Right lobe of liver (tissue), 4 donors: ENCODE data around the gene PHF1.

ENCODE experiments used
- CTCF ChIP-seq, 4 donors: fragments of 200-600 bp in 3 of 4; fragments of 450-650 bp in 1 of 4; IDR thresholded peaks; one replicate each; pipeline versions ENCODE4 v1.5.1 to v1.8.0; 2016 to 2022; ENCODE audit warnings: antibody characterized with exemption in 4 of 4, mild to moderate bottlenecking in 2 of 4
- POLR2A ChIP-seq: fragments of 450-650 bp; IDR thresholded peaks from one replicate; pipeline ENCODE4 v1.6.1; 2017; ENCODE audit warnings: antibody characterized with exemption, mild to moderate bottlenecking
- donor health status: DM: no; HTN: no; CAD: no.
- donor health status: DM: no; HTN: no; CAD: no.
- donor health status: DM: no; HTN: yes; CAD: no.

DNA sequence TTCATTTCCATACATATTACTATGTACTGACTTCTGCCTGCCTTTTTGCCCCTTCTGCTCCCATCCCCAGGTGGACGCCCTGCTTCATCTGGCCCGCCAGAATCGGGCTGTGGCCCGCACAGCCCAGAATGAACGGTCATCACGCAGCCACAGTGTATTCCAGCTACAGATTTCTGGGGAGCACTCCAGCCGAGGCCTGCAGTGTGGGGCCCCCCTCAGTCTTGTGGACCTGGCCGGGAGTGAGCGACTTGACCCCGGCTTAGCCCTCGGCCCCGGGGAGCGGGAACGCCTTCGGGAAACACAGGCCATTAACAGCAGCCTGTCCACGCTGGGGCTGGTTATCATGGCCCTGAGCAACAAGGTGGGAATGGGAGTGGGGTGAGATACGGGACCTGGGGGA, 4.7 kb upstream of the PHF1 start:
- TF ChIP-seq CTCF (IDR thresholded peaks at IDR 0.05) (no peak), POLR2A (no peak)
